Mammary epithelial cell (primary cell): ENCODE results near the gene LMTK2.

Experiments used
- CTCF ChIP-seq, 2 donors: IDR thresholded peaks in 1 of 2; conservative IDR thresholded peaks in 1 of 2; 2 replicates each; pipeline ENCODE4 v1.5.1; 2011 to 2012; ENCODE audit warnings: inconsistent platforms in 2 of 2, low read length in 2 of 2, mild to moderate bottlenecking in 2 of 2, control low read depth in 1 of 2, low read depth in 1 of 2; ENCODE audit not compliant: insufficient read depth in 1 of 2; ENCODE audit errors: extremely low read depth in 1 of 2
- EZH2 ChIP-seq: IDR thresholded peaks from 2 replicates; pipeline ENCODE4 v1.6.1; 2012; ENCODE audit warnings: low read length, inconsistent platforms, borderline replicate concordance

- TF ChIP-seq CTCF (conservative IDR thresholded peaks at IDR 0.05 in 1 of 2, IDR thresholded peaks at IDR 0.05 in 1 of 2; ENCODE audit: extremely low read depth in 1 of 2, insufficient read depth in 1 of 2, low read depth in 1 of 2, low read length in 2 of 2): no peak
- no peak for TF ChIP-seq EZH2
These were observed 12.7 kb downstream of the LMTK2 start for GRCh38 chr7:98119256-98119918.
